IPS-15b (cell line): ENCODE measurements around the gene CCDC85C.

Experiments used
- H3K27me3 ChIP-seq: one replicate; pipeline ENCODE4 v1.6.1; 2013; ENCODE audit warnings: low read length; ENCODE audit not compliant: control insufficient read depth, insufficient read depth
- H3K36me3 ChIP-seq: one replicate; pipeline ENCODE4 v1.6.1; 2013; ENCODE audit warnings: low read length; ENCODE audit not compliant: control insufficient read depth, insufficient read depth
- H3K4me1 ChIP-seq: one replicate; pipeline ENCODE4 v1.6.1; 2013; ENCODE audit warnings: mild to moderate bottlenecking, low read length; ENCODE audit not compliant: control insufficient read depth, insufficient read depth
- H3K4me3 ChIP-seq: one replicate; pipeline ENCODE4 v1.5.1; 2013; ENCODE audit warnings: low read depth, low read length
- H3K9ac ChIP-seq: one replicate; pipeline ENCODE4 v1.6.1; 2013; ENCODE audit warnings: low read depth, mild to moderate bottlenecking, low read length
- H3K9me3 ChIP-seq: one replicate; pipeline ENCODE4 v1.6.1; 2013; ENCODE audit warnings: mild to moderate bottlenecking, low read length; ENCODE audit not compliant: control insufficient read depth, insufficient read depth

CCDC85C gene

GRCh38 chr14:99452968-99453367 lies 151.0 kb downstream of the CCDC85C start:
- Histone ChIP-seq H3K4me1 (no peaks in the 10 kb centered on the region), H3K27me3 (no peaks in the 10 kb centered on the region), H3K9ac (no peak overlapping the region), H3K4me3 (no peak overlapping the region), H3K36me3 (peaks cover 10% of the 10 kb centered on the region), H3K9me3 (no peaks in the 10 kb centered on the region)

GRCh38 chr14:99451234-99451633 lies 152.8 kb downstream of the CCDC85C start:
- Histone ChIP-seq H3K9ac (no peak overlapping the region), H3K9me3 (no peaks in the 10 kb centered on the region), H3K4me3 (no peak overlapping the region), H3K4me1 (no peaks in the 10 kb centered on the region), H3K36me3 (peaks cover 8% of the 10 kb centered on the region), H3K27me3 (no peaks in the 10 kb centered on the region)

DNA sequence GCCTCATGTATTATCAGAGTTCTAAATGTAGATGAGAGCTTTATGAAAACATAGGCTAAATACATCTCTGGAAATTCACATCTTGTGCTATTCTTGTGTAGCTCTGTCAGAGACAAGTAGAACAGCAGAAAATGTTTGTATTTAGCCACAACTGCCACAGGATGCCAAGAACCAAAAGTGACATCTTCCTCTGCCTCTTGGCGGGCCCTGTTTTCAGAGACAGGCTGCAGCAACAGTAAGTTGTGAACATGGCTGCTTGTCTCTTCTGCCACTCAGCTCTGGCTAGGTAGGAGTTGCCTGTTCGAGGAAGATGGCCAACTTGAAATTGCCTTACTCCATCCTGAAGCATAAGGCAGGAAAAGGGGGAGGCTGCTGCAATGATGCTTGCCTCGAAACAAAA lies 153.7 kb downstream of the CCDC85C start:
- no peak overlapping the region for H3K9ac ChIP-seq
- no peaks in the 10 kb centered on the region for H3K9me3 ChIP-seq
- no peaks in the 10 kb centered on the region for H3K4me1 ChIP-seq
- no peaks in the 10 kb centered on the region for H3K27me3 ChIP-seq
- H3K36me3 ChIP-seq: peaks cover 8% of the 10 kb centered on the region
- no peak overlapping the region for H3K4me3 ChIP-seq
